Breast epithelium (tissue), 4 donors: Measurements from ENCODE around the gene SNRNP25. TPM values are rescaled to one million over a fixed set of nuclear protein-coding genes. Genes with fewer than 3 reads are reported as not detected.

Source experiments
- DNase-seq, 2 donors: peaks; one replicate each; pipeline ENCODE4 v3.0.0-alpha.2; 2019; ENCODE audit warnings: low spot score in 2 of 2
- H3K27ac ChIP-seq, 2 donors: fragments of 200-600 bp; sonication (generic) in 1 of 2; one replicate each; pipeline ENCODE4 v1.5.1; 2016 to 2019; ENCODE audit warnings: mild to moderate bottlenecking in 1 of 2
- H3K27me3 ChIP-seq, 2 donors: fragments of 200-600 bp; sonication (generic) in 1 of 2; one replicate each; pipeline versions ENCODE4 v1.5.1 to v1.6.0; 2017 to 2019; ENCODE audit warnings: control low read depth in 1 of 2, mild to moderate bottlenecking in 1 of 2
- H3K36me3 ChIP-seq: fragments of 200-600 bp; one replicate; pipeline ENCODE4 v1.5.1; 2019
- H3K4me1 ChIP-seq, 2 donors: fragments of 200-600 bp; sonication (generic); one replicate each; pipeline ENCODE4 v1.5.1; 2016 to 2019; ENCODE audit warnings: control low read depth in 1 of 2
- H3K4me3 ChIP-seq, 3 donors: fragments of 200-600 bp; sonication (generic); 1 replicate in 2 of 3; 2 replicates in 1 of 3; pipeline ENCODE4 v1.5.1; 2016 to 2019; ENCODE audit warnings: mild to moderate bottlenecking in 3 of 3, moderate library complexity in 2 of 3
- H3K9me3 ChIP-seq, 2 donors: fragments of 200-600 bp; sonication (generic) in 1 of 2; one replicate each; pipeline ENCODE4 v1.5.1; 2016 to 2019; ENCODE audit warnings: control low read depth in 1 of 2
- CTCF ChIP-seq, 3 donors: fragments of 450-650 bp; IDR thresholded peaks; one replicate each; pipeline ENCODE4 v1.5.1; 2016 to 2017; ENCODE audit warnings: antibody characterized with exemption in 3 of 3, mild to moderate bottlenecking in 3 of 3, moderate library complexity in 3 of 3
- POLR2A ChIP-seq: fragments of 450-650 bp; IDR thresholded peaks from one replicate; pipeline ENCODE4 v1.6.1; 2016; ENCODE audit warnings: antibody characterized with exemption, mild to moderate bottlenecking, moderate library complexity
- POLR2AphosphoS5 ChIP-seq, 3 donors: sonication (generic); formaldehyde crosslinking; IDR thresholded peaks; one replicate each; pipeline ENCODE4 v1.6.1; 2017; ENCODE audit warnings: antibody characterized with exemption in 3 of 3
- intact Hi-C: fragments of 100-400 bp; cut with DNase I; formaldehyde crosslinking; loops from one replicate; pipeline ENCODE4 v1.15.1; 2023; ENCODE audit warnings: low total_unique reads
- total RNA-seq, 3 donors: library from RNA; depleted of rRNA; stranded (reverse); fragments of >200 nt; gene quantifications; one replicate each; pipeline ENCODE4 v1.1.0, GENCODE V29; 2016

SNRNP25 gene
- total RNA-seq, 3 donors from 2014 or later: 17.4 to 23.9 (median 17.9) TPM

- intact Hi-C loops: no loop called here
- peaks cover 0 to under 1% of the 10 kb centered on the region in 2 donors for H3K4me1 ChIP-seq
- no peak overlapping the region for H3K4me3 ChIP-seq
- no peak for DNase-seq
- no peaks in the 10 kb centered on the region for H3K36me3 ChIP-seq
- H3K27me3 ChIP-seq: no peaks in the 10 kb centered on the region
- no peak overlapping the region for H3K27ac ChIP-seq
- no peaks in the 10 kb centered on the region for H3K9me3 ChIP-seq
- TF ChIP-seq CTCF (IDR thresholded peaks at IDR 0.05): no peak
- TF ChIP-seq POLR2AphosphoS5 (IDR thresholded peaks at IDR 0.05): no peak
- TF ChIP-seq POLR2A: no peak
Measured at GRCh38 chr16:33877-34647, 19.6 kb upstream of the SNRNP25 start.

- H3K9me3 ChIP-seq: no peaks in the 10 kb centered on the region
- H3K27me3 ChIP-seq: no peaks in the 10 kb centered on the region
- no peak for TF ChIP-seq POLR2A
- no peak for TF ChIP-seq POLR2AphosphoS5 (IDR thresholded peaks at IDR 0.05)
- no peak for TF ChIP-seq CTCF (IDR thresholded peaks at IDR 0.05)
- no peak overlapping the region for H3K27ac ChIP-seq
- H3K4me3 ChIP-seq: no peak overlapping the region
- H3K4me1 ChIP-seq: peaks cover 0 to 3% of the 10 kb centered on the region in 2 donors
- DNase-seq: no peak
- intact Hi-C loops: no loop called here
- no peaks in the 10 kb centered on the region for H3K36me3 ChIP-seq
Measured at GRCh38 chr16:34648-34987, 19.0 kb upstream of the SNRNP25 start.

- Histone ChIP-seq H3K4me1 (peaks cover 0 to 3% of the 10 kb centered on the region in 2 donors), H3K36me3 (no peaks in the 10 kb centered on the region), H3K27ac (peak overlapping the region in 1 of 2 donors; percentile 55), H3K27me3 (no peaks in the 10 kb centered on the region), H3K9me3 (no peaks in the 10 kb centered on the region), H3K4me3 (no peak overlapping the region)
- no peak for DNase-seq
- intact Hi-C loops: no loop called here
- TF ChIP-seq CTCF (IDR thresholded peaks at IDR 0.05) (no peak), POLR2A (no peak), POLR2AphosphoS5 (IDR thresholded peaks at IDR 0.05) (no peak)
Measured at GRCh38 chr16:35011-35677, 18.5 kb upstream of the SNRNP25 start.

GRCh38 chr16:35678-36305 lies 17.8 kb upstream of the SNRNP25 start:
- intact Hi-C loops: no loop called here
- no peak for DNase-seq

More at GRCh38 chr16:35678-36305, 17.8 kb upstream of the SNRNP25 start:
- no peak overlapping the region for H3K4me3 ChIP-seq
- peaks cover 0 to 3% of the 10 kb centered on the region in 2 donors for H3K4me1 ChIP-seq
- H3K36me3 ChIP-seq: no peaks in the 10 kb centered on the region
- H3K9me3 ChIP-seq: no peaks in the 10 kb centered on the region
- no peak for TF ChIP-seq CTCF (IDR thresholded peaks at IDR 0.05)
- TF ChIP-seq POLR2AphosphoS5 (IDR thresholded peaks at IDR 0.05): no peak
- no peaks in the 10 kb centered on the region for H3K27me3 ChIP-seq
- peak overlapping the region in 1 of 2 donors; percentile 55 for H3K27ac ChIP-seq
